Measurements from ENCODE around the gene SOX18. TPM values are rescaled to one million over a fixed set of nuclear protein-coding genes. Genes with fewer than 3 reads are reported as not detected.

SOX18 gene
- total RNA-seq, 2 donors from 2014 or later, result 0.39 to 1.4 TPM

GRCh38 chr20:64082820-64083377 is 33.5 kb upstream of the SOX18 start:
- DNase-seq (ENCODE audit: low spot score in 2 of 2) (no peak), ATAC-seq (no peak)
- Mint-ChIP-seq H3K36me3 (peaks cover 5 to 7% of the 10 kb centered on the region in 2 donors), H3K27ac (no peak overlapping the region), H3K9me3 (no peaks in the 10 kb centered on the region)

- H3K27ac Mint-ChIP-seq, result no peak overlapping the region
- no peaks in the 10 kb centered on the region for H3K9me3 Mint-ChIP-seq
- DNase-seq (ENCODE audit: low spot score in 2 of 2) (no peak), ATAC-seq (no peak)
- peaks cover 5 to 7% of the 10 kb centered on the region in 2 donors for H3K36me3 Mint-ChIP-seq
Measured at GRCh38 chr20:64082126-64082731, 32.8 kb upstream of the SOX18 start.

DNA sequence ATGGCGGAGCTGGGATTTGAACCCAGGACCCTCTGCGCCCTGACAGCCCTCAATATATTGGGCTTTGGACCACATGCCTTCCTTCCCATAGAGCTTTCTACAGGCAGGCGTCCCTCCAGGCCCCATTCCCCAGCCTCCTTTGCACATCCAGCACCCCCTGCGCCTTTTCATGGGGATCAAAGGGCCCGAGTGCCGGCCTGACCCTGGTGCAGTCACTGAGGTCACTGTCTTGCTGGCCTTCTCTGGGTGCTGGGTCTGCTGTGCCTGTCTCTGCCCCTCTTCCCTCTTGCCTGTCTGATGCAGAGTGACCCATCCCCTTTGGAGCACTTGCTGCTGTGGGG is 32.2 kb upstream of the SOX18 start:
- ATAC-seq, result no peak
- no peak overlapping the region for H3K27ac Mint-ChIP-seq

DNA sequence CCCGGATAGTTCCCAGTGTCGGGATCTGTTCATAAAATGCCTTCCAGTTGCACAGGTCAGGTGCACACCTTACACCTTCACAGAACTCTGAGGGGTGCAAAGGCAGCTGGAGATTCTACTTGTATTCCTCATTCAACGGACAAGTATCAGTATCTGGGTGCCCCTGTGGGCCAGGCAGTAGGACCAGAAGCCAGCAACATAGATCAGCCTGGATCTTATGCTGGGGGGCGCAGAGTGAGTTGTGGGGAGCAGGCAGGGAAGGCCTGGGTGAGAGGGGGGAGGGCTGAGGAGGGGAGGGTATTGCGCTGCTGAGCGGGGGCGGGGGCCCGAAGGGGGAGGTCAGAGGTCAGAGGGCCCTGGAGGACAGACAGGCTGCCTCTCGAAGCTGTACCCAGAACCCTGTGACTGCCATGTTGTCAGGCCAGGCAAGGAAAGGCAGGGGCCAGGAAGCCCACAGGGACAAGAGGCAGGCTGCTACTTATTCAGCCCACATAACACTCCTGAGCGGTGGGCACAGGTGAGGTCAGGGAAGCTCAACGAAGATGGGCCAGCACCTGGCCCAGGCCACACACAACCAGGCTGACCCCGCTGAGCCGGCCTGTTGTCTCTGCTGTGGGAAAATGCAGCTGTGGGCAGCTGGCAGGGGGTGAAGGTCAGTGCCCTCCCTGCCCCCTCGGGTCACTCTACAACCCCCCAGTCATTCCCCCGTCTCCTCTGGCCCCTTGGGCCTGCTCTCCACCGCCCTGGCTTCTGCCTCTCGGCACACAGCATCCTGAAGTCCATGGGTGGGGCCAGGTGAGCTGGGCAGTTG is 31.6 kb upstream of the SOX18 start:
- Mint-ChIP-seq H3K9me3 (no peaks in the 10 kb centered on the region), H3K27ac (no peak overlapping the region)
- DNase-seq (ENCODE audit: low spot score in 2 of 2), result no peak

More for the DNA sequence above, 32.2 kb upstream of the SOX18 start:
- H3K9me3 Mint-ChIP-seq, result no peaks in the 10 kb centered on the region
- DNase-seq (ENCODE audit: low spot score in 2 of 2), result no peak
- peaks cover 5 to 7% of the 10 kb centered on the region in 2 donors for H3K36me3 Mint-ChIP-seq

GRCh38 chr20:64080013-64080812 is 30.8 kb upstream of the SOX18 start, which contains the start of gene OPRL1:
OPRL1 (plus strand) TSS chr20:64080082; CDS start chr20:64092721, 12,639 bp downstream.
- peak in 1 of 2 donors; percentile 6 for ATAC-seq
- peak within 1 kb of the TSS; percentile 74 to 90 for H3K27ac Mint-ChIP-seq
- no peak for DNase-seq (ENCODE audit: low spot score in 2 of 2)
- H3K9me3 Mint-ChIP-seq, result no peaks in the 10 kb centered on the region
- peaks cover 5 to 7% of the 10 kb centered on the region in 2 donors for H3K36me3 Mint-ChIP-seq

More for the DNA sequence above, 31.6 kb upstream of the SOX18 start:
- no peak for ATAC-seq
- peaks cover 5 to 7% of the 10 kb centered on the region in 2 donors for H3K36me3 Mint-ChIP-seq

DNA sequence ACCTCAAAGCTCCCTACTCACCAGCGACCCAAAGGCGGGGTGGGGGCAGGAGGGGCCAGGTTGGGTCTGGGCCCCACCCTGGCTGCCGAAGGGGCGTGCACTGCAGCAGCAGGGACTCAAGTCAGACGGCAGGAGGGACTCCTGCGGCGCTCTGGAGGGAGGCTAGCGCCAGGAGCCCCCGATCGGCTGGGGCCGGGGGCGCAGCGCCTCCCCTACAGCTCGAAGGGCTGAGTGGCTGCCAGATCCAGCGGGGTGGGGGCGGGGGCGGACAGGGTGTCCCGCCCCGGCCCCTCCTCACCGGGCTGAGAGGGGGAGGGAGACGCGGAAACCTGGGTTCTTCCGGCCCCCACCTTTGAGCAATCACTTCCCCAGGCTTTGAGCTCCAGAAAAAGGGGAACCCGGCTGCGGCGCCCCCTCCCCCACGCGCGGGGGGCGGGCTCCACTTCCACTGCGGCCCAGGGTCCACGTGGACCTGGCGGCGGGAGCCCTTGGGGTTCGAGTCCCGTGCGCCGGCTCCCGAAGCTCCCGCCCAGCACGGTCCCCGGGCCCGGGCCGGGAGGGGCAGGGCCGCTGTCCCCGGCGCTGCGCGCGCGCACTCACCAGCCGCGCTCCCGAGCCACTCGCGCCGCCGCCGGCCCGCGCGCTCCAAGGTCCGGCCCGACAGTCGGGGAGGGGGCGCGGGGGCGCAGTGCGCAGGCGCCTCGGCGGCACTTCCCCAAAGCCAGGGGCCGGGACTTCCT is 30.0 kb upstream of the SOX18 start, which contains the start of gene RGS19:
Gene RGS19 (minus strand): TSS at position 246 of the 740 bp plus-strand sequence. CDS start 2,632 bp downstream, outside the sequence.
- Mint-ChIP-seq H3K36me3 (peaks cover 5 to 7% of the 10 kb centered on the region in 2 donors), H3K9me3 (no peaks in the 10 kb centered on the region)

GRCh38 chr20:64078934-64079272 is 29.5 kb upstream of the SOX18 start:
- Mint-ChIP-seq H3K36me3 (peaks cover 5 to 7% of the 10 kb centered on the region in 2 donors), H3K27ac (peak overlapping the region; percentile 74 to 90), H3K9me3 (no peaks in the 10 kb centered on the region)
- ATAC-seq, result no peak
- no peak for DNase-seq (ENCODE audit: low spot score in 2 of 2)

More for the DNA sequence above, 30.0 kb upstream of the SOX18 start, which contains the start of gene RGS19:
- ATAC-seq (peak; percentile 58 to 64), DNase-seq (ENCODE audit: low spot score in 2 of 2) (peak; percentile 70 to 84)
- peak within 1 kb of the TSS; percentile 74 to 90 for H3K27ac Mint-ChIP-seq

- Mint-ChIP-seq H3K9me3 (no peaks in the 10 kb centered on the region), H3K27ac (peak overlapping the region; percentile 84 to 90), H3K36me3 (peaks cover 5 to 7% of the 10 kb centered on the region in 2 donors)
- no peak for DNase-seq (ENCODE audit: low spot score in 2 of 2)
- ATAC-seq, result peak; percentile 34 to 44
Measured at GRCh38 chr20:64077876-64078551, 28.6 kb upstream of the SOX18 start.

DNA sequence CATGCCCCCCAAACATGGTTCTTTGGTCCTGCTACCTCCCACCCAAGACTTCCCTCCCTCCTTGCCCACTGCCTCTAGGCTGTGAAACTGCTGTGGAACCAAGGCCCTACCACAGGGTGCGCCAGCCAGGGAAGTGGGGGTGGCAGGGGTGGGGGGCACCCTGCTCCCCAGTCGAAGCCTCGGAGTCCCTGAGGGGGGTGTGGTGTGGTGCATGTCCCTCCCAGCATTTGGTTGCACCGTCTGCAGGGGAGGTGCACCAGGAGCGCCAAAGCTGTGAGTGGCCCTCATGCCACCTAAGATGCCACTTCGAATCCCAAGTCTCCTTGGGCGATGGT is 28.1 kb upstream of the SOX18 start:
- peaks cover 5 to 7% of the 10 kb centered on the region in 2 donors for H3K36me3 Mint-ChIP-seq
- ATAC-seq (no peak), DNase-seq (ENCODE audit: low spot score in 2 of 2) (no peak)
- H3K9me3 Mint-ChIP-seq, result no peaks in the 10 kb centered on the region
- H3K27ac Mint-ChIP-seq, result peak overlapping the region; percentile 84 to 90

DNA sequence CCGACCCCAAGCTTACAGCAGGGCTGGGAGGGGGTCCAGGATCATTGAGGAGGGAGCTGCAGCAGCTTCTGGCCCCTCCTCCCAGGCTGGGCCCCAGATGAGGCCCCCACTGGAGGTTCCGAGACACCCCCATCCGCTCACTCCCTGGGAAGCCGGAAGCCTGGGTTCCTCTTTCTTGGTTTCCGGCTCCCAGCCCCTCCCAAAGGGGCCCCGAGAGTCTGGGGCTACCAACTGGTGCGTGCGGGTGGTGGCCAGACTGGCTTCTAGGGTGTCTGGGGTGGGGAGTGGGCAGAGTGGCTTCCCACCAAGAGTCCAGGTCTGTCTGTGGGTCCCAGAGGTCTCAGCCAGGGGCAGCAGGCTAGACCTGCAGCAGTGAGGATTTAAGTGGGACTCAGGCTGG is 27.7 kb upstream of the SOX18 start:
- peak; percentile 14 to 18 for ATAC-seq
- H3K27ac Mint-ChIP-seq, result peak overlapping the region; percentile 90

DNA sequence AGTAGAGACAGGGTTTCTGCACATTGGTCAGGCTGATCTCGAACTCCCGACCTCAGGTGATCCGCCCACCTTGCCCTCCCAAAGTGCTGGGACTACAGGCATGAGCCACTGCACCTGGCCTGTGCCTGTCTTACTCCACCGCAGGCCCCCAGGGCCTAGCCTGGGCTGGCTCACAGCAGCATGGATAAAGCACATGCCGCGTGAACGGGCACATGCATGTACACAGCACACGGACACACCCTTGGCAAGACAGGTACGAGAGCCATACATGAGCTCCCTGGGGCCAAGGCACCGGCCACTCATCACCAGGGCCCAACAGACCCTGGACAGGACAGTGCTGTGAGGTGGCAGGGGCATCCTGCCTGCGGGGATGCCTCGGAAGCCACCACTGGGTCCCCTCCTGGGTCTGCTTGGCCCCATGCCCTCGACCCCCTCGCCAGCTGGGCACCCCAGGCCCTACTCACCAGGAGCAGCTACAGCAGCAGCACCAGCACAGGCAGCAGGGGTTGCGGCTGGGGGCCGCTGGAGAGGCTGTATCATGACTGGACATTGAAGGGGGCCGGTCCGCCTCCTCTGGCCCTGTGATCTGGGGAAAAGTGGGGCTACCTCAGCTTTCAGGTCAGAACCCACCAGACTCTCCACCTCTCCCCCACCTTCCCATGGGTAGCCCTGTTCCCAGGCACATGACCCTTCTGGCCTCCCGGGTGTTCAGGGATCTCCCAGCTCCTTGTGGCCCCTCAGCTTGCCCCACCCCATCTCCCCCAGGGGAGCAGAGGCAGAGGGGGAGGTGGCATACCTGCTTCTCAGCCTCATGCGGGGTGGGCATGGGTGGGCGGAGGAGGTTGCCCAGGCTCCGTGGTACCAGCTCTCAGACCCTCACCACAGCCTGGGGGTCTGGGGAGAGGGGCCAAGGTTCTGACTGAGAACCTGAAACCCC is 26.9 kb upstream of the SOX18 start:
- H3K27ac Mint-ChIP-seq, result peak overlapping the region in 1 of 2 donors; percentile 90
- DNase-seq (ENCODE audit: low spot score in 2 of 2) (no peak), ATAC-seq (no peak)
- H3K9me3 Mint-ChIP-seq, result no peaks in the 10 kb centered on the region
- peaks cover 5 to 7% of the 10 kb centered on the region in 2 donors for H3K36me3 Mint-ChIP-seq

More for the DNA sequence above, 27.7 kb upstream of the SOX18 start:
- DNase-seq (ENCODE audit: low spot score in 2 of 2), result no peak
- Mint-ChIP-seq H3K9me3 (no peaks in the 10 kb centered on the region), H3K36me3 (peaks cover 5 to 7% of the 10 kb centered on the region in 2 donors)

DNA sequence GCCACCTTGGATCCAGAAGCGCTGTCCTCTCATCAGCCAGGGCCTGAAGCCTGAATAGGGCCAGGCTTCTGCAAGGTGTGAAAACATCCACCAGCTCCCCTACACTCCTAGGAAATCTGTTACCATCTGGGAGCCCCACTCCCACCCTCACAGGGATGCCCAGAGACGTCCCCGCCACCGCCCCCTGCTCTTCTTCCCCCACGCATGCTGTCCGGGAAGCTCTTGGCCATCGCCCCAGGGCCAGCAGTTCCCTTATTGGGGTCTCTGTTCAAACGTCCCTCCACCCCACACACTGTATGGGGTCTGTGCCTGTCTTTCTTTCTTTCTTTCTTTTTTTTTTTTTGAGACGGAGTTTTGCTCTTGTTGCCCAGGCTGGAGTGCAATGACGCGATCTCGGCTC is 26.1 kb upstream of the SOX18 start:
- ATAC-seq (no peak), DNase-seq (ENCODE audit: low spot score in 2 of 2) (no peak)
- Mint-ChIP-seq H3K27ac (peak overlapping the region in 1 of 2 donors; percentile 90), H3K9me3 (no peaks in the 10 kb centered on the region), H3K36me3 (peaks cover 5 to 7% of the 10 kb centered on the region in 2 donors)

- Mint-ChIP-seq H3K36me3 (peaks cover 5 to 7% of the 10 kb centered on the region in 2 donors), H3K9me3 (no peaks in the 10 kb centered on the region), H3K27ac (no peak overlapping the region)
- DNase-seq (ENCODE audit: low spot score in 2 of 2) (no peak), ATAC-seq (no peak)
Measured at GRCh38 chr20:64074963-64075362, 25.5 kb upstream of the SOX18 start.

- ATAC-seq, result no peak
- Mint-ChIP-seq H3K9me3 (no peaks in the 10 kb centered on the region), H3K27ac (peak overlapping the region in 1 of 2 donors; percentile 23), H3K36me3 (peaks cover 4 to 7% of the 10 kb centered on the region in 2 donors)
- DNase-seq (ENCODE audit: low spot score in 2 of 2), result no peak
Measured at GRCh38 chr20:64074184-64074789, 24.8 kb upstream of the SOX18 start.
